Measurements from ENCODE around the gene EXPH5.

- TF ChIP-seq EZH2 (IDR thresholded peaks at IDR 0.05; ENCODE audit: low read length): no peak
- TF ChIP-seq, protein P1, sequence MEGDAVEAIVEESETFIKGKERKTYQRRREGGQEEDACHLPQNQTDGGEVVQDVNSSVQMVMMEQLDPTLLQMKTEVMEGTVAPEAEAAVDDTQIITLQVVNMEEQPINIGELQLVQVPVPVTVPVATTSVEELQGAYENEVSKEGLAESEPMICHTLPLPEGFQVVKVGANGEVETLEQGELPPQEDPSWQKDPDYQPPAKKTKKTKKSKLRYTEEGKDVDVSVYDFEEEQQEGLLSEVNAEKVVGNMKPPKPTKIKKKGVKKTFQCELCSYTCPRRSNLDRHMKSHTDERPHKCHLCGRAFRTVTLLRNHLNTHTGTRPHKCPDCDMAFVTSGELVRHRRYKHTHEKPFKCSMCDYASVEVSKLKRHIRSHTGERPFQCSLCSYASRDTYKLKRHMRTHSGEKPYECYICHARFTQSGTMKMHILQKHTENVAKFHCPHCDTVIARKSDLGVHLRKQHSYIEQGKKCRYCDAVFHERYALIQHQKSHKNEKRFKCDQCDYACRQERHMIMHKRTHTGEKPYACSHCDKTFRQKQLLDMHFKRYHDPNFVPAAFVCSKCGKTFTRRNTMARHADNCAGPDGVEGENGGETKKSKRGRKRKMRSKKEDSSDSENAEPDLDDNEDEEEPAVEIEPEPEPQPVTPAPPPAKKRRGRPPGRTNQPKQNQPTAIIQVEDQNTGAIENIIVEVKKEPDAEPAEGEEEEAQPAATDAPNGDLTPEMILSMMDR (optimal IDR thresholded peaks at IDR 0.05 in 1 of 3, IDR thresholded peaks at IDR 0.05 in 1 of 3, conservative IDR thresholded peaks at IDR 0.05 in 1 of 3; ENCODE audit: extremely low read depth in 1 of 3, insufficient read depth in 2 of 3, low read length in 3 of 3): no peak
Measured at GRCh38 chr11:108474664-108475463, 118.7 kb downstream of the EXPH5 start.

Measured in keratinocyte (primary cell).